Measurements from ENCODE around the gene POC5. TPM values are rescaled to one million over a fixed set of nuclear protein-coding genes. Genes with fewer than 3 reads are reported as not detected.
A peak's percentile ranks its signal among the peaks of the same experiment; 100 is the strongest.
"Not testable (repeated sequence)": the region's sequence is repeated elsewhere in the genome, so short reads cannot be mapped to it uniquely, and the experiment has no call there.

Gene POC5
- total RNA-seq, 1 donor from 2014 or later = 11.8 TPM

GRCh38 chr5:75744355-75744754 lies 27.1 kb upstream of the POC5 start:
- Mint-ChIP-seq H3K27ac (ENCODE audit: unreplicated experiment) (no peak overlapping the region), H3K27me3 (ENCODE audit: unreplicated experiment) (peaks cover 26% of the 10 kb centered on the region), H3K9me3 (ENCODE audit: unreplicated experiment) (no peaks in the 10 kb centered on the region), H3K36me3 (ENCODE audit: unreplicated experiment) (no peaks in the 10 kb centered on the region), H3K4me1 (ENCODE audit: unreplicated experiment) (no peaks in the 10 kb centered on the region), H3K4me3 (ENCODE audit: unreplicated experiment) (no peak overlapping the region)
- DNase-seq (ENCODE audit: extremely low spot score, unreplicated experiment) = no peak
- TF ChIP-seq CTCF (IDR thresholded peaks at IDR 0.05) = no peak

- H3K4me3 Mint-ChIP-seq (ENCODE audit: unreplicated experiment) = no peak overlapping the region
- H3K36me3 Mint-ChIP-seq (ENCODE audit: unreplicated experiment) = no peaks in the 10 kb centered on the region
- no peaks in the 10 kb centered on the region for H3K9me3 Mint-ChIP-seq (ENCODE audit: unreplicated experiment)
- no peak for DNase-seq (ENCODE audit: extremely low spot score, unreplicated experiment)
- peaks cover 44% of the 10 kb centered on the region for H3K27me3 Mint-ChIP-seq (ENCODE audit: unreplicated experiment)
- H3K27ac Mint-ChIP-seq (ENCODE audit: unreplicated experiment) = no peak overlapping the region
- no peaks in the 10 kb centered on the region for H3K4me1 Mint-ChIP-seq (ENCODE audit: unreplicated experiment)
- no peak for TF ChIP-seq CTCF (IDR thresholded peaks at IDR 0.05)
Observed at GRCh38 chr5:75736273-75736672, 19.0 kb upstream of the POC5 start.

GRCh38 chr5:75734913-75735789 lies 17.9 kb upstream of the POC5 start:
- H3K27ac Mint-ChIP-seq (ENCODE audit: unreplicated experiment) = no peak overlapping the region
- H3K9me3 Mint-ChIP-seq (ENCODE audit: unreplicated experiment) = no peaks in the 10 kb centered on the region
- no peaks in the 10 kb centered on the region for H3K4me1 Mint-ChIP-seq (ENCODE audit: unreplicated experiment)
- peaks cover 39% of the 10 kb centered on the region for H3K27me3 Mint-ChIP-seq (ENCODE audit: unreplicated experiment)
- no peak overlapping the region for H3K4me3 Mint-ChIP-seq (ENCODE audit: unreplicated experiment)
- TF ChIP-seq CTCF (IDR thresholded peaks at IDR 0.05) = peak; percentile 58
- H3K36me3 Mint-ChIP-seq (ENCODE audit: unreplicated experiment) = no peaks in the 10 kb centered on the region
- DNase-seq (ENCODE audit: extremely low spot score, unreplicated experiment) = no peak

- no peak overlapping the region for H3K4me3 Mint-ChIP-seq (ENCODE audit: unreplicated experiment)
- no peaks in the 10 kb centered on the region for H3K4me1 Mint-ChIP-seq (ENCODE audit: unreplicated experiment)
- no peaks in the 10 kb centered on the region for H3K9me3 Mint-ChIP-seq (ENCODE audit: unreplicated experiment)
- H3K36me3 Mint-ChIP-seq (ENCODE audit: unreplicated experiment) = no peaks in the 10 kb centered on the region
- peaks cover 37% of the 10 kb centered on the region for H3K27me3 Mint-ChIP-seq (ENCODE audit: unreplicated experiment)
- no peak for DNase-seq (ENCODE audit: extremely low spot score, unreplicated experiment)
- H3K27ac Mint-ChIP-seq (ENCODE audit: unreplicated experiment) = no peak overlapping the region
- TF ChIP-seq CTCF (IDR thresholded peaks at IDR 0.05) = no peak
Observed at GRCh38 chr5:75733767-75734166, 16.5 kb upstream of the POC5 start.

- not testable (repeated sequence) for H3K4me1 Mint-ChIP-seq (ENCODE audit: unreplicated experiment)
Observed at GRCh38 chr5:75731515-75731914, 14.3 kb upstream of the POC5 start.

More at GRCh38 chr5:75731515-75731914, 14.3 kb upstream of the POC5 start:
- H3K9me3 Mint-ChIP-seq (ENCODE audit: unreplicated experiment); DNase-seq (ENCODE audit: extremely low spot score, unreplicated experiment); H3K4me3 Mint-ChIP-seq (ENCODE audit: unreplicated experiment); H3K36me3 Mint-ChIP-seq (ENCODE audit: unreplicated experiment); H3K27ac Mint-ChIP-seq (ENCODE audit: unreplicated experiment): not testable (repeated sequence)
- peaks cover 34% of the 10 kb centered on the region for H3K27me3 Mint-ChIP-seq (ENCODE audit: unreplicated experiment)
